IPS-18a (cell line): ENCODE data around the gene SGTA.
"Not testable (repeated sequence)": the region's sequence is repeated elsewhere in the genome, so short reads cannot be mapped to it uniquely, and the experiment has no call there.

Experiments
- H3K27ac ChIP-seq: one replicate; pipeline ENCODE4 v1.5.1; 2013; ENCODE audit warnings: low read length
- H3K27me3 ChIP-seq: one replicate; pipeline ENCODE4 v1.6.1; 2013; ENCODE audit warnings: mild to moderate bottlenecking, low read length; ENCODE audit not compliant: control insufficient read depth, insufficient read depth
- H3K36me3 ChIP-seq: one replicate; pipeline ENCODE4 v1.6.1; 2013; ENCODE audit warnings: low read depth, low read length; ENCODE audit not compliant: control insufficient read depth
- H3K4me1 ChIP-seq: one replicate; pipeline ENCODE4 v1.6.1; 2013; ENCODE audit warnings: low read depth, low read length; ENCODE audit not compliant: control insufficient read depth
- H3K4me3 ChIP-seq: one replicate; pipeline ENCODE4 v1.5.1; 2013; ENCODE audit warnings: low read length
- H3K9ac ChIP-seq: one replicate; pipeline ENCODE4 v1.6.1; 2013; ENCODE audit warnings: mild to moderate bottlenecking, low read length, moderate library complexity
- H3K9me3 ChIP-seq: one replicate; pipeline ENCODE4 v1.6.1; 2013; ENCODE audit warnings: low read depth, low read length; ENCODE audit not compliant: control insufficient read depth

SGTA gene, protein sequence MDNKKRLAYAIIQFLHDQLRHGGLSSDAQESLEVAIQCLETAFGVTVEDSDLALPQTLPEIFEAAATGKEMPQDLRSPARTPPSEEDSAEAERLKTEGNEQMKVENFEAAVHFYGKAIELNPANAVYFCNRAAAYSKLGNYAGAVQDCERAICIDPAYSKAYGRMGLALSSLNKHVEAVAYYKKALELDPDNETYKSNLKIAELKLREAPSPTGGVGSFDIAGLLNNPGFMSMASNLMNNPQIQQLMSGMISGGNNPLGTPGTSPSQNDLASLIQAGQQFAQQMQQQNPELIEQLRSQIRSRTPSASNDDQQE

DNA sequence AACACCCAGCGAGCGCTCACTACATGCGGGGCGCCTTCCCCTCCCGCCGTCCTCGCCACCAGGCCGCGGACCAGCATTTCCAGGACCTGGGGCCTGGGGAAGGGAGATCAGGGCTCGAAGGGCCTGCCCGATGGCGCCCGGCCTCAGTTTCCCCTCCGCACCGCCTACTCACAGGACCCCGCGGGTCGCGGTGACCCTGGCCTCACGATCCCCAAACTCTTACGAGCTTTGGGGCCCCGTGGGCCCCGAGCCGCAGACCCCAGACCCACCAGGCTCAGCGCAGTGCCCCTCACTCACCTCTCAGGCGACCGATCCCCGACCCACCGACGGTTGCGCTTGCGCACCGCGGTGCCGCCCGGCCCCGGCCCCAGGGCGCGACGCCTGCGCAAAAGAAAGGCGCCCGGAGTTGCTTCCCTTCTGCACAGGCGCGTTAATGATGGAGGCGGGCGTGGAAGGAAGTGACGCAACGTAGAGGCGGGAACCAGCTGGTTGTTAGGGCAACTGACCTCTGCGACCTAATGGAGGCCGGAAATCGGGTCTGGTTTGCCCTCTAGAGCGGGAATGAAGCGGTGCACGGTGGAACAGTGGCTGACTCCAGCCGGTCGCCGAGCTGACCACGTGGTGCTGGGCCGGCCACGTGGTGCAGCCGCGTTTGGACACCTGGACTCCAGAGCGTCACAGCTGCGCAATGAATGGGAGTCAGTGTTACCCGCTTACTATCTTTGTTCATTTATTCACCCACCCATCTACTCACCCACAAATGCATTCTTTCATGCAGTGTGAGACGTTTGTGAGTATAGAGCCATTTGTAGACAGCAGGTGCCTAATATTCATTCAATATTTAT, at the start of gene SGTA:
SGTA (minus strand) TSS at position 338 of the 845 bp plus-strand sequence. CDS start 14,205 bp downstream, outside the sequence.
- Histone ChIP-seq H3K36me3 (peaks cover under 1% of the 10 kb centered on the region), H3K27ac (peak within 1 kb of the TSS; percentile 55), H3K9ac (peak within 1 kb of the TSS; percentile 87), H3K4me3 (peak within 1 kb of the TSS; percentile 87), H3K27me3 (peaks cover 8% of the 10 kb centered on the region), H3K4me1 (peaks cover 8% of the 10 kb centered on the region), H3K9me3 (no peaks in the 10 kb centered on the region)

DNA sequence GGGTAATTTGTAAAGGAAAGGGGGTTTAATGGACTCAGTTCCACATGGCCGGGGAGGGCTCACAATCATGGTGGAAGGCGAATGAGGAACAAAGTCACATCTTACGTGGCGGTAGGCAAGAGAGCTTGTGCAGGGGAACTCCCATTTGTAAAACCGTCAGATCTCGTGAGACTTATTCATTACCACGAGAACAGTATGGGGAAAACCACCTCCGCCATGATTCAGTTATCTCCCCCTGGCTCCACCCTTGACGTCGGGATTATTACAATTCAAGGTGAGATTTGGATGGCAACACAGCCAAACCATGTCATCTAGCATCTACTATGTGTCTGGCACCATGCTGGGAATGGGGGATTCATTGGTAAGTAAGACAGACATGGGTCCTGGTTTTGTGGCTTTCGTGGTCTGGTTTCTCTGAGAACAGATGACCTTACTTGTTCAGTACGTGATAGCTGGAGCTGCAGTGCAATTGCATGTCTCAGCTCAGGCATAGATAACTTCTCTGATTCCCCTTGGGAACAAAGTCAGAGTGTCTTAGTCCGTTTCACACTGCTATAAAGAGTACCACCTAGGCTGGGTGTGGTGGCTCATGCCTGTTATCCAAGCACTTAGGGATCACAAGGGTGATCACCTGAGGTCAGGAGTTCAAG, 44.9 kb upstream of the SGTA start:
- Histone ChIP-seq H3K27ac (no peak overlapping the region), H3K9ac (no peak overlapping the region), H3K9me3 (peaks cover 9% of the 10 kb centered on the region), H3K36me3 (no peaks in the 10 kb centered on the region), H3K27me3 (no peaks in the 10 kb centered on the region), H3K4me1 (no peaks in the 10 kb centered on the region), H3K4me3 (no peak overlapping the region)

DNA sequence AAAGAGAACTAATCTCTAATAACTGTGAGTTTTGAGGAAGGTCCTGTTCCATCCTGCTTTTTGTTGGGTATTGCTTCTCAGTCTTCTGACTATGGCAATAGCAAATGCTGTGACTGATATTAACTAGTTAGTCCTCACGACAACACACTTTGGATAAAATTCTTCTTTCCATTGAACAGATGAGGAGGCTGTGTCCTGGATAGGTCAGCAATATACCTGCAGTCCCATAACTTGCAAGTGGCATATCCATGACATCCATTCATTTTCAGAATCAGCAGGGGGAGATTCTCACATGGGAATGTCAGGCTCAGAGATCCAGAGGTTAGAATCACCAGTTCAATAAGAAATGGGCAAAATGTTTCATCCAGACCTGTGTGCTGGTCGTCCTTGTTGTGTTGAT, 43.9 kb upstream of the SGTA start:
- H3K9ac ChIP-seq, result no peak overlapping the region
- no peaks in the 10 kb centered on the region for H3K4me1 ChIP-seq

DNA sequence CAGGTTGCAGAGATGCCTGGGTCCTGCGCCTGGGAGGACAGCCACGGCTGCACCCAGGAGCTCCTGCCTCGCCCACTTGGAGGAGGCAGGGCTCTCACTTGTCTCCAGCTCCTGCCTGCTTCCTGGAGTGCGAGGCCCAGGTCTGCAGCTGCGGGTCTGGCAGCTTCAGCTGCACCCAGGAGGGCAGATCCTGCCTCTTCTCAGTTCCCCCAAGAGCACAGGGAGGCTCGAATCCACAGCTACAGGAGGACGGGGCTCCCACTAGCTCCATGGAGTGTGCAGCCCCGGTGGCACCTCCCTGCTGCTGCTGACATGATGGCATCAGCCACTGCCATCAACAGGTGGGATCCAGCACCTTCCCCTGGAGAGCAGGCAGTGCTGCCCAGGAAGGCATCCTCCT, 41.1 kb upstream of the SGTA start:
- H3K9me3 ChIP-seq, result no peaks in the 10 kb centered on the region
- no peaks in the 10 kb centered on the region for H3K27me3 ChIP-seq
- H3K4me1 ChIP-seq, result no peaks in the 10 kb centered on the region
- no peak overlapping the region for H3K27ac ChIP-seq
- H3K36me3 ChIP-seq, result no peaks in the 10 kb centered on the region
- H3K9ac ChIP-seq, result no peak overlapping the region
- no peak overlapping the region for H3K4me3 ChIP-seq

More for the DNA sequence above, 43.9 kb upstream of the SGTA start:
- Histone ChIP-seq H3K9me3 (peaks cover 3% of the 10 kb centered on the region), H3K27me3 (no peaks in the 10 kb centered on the region), H3K36me3 (no peaks in the 10 kb centered on the region), H3K4me3 (no peak overlapping the region), H3K27ac (no peak overlapping the region)

DNA sequence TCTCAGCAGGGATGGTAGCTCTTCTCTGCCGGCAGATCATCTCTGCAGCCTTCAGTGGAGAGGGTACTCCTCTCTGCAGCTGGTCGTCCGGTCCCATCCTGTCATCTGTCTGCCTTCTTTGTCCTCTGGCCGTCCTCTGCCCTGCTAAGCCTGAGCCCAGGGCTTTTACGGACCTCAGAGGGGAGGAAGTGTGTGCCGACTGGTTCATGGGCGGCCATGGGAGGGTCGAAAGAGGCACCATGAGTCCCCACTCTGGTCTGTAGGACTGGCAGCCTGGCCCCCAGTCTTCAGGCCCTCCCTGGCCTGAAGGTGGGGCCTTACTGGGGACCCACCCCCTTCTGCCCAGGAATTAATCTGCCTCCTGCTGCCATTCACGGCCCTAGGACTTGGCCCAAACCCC, 40.6 kb upstream of the SGTA start:
- H3K36me3 ChIP-seq, result no peaks in the 10 kb centered on the region
- no peak overlapping the region for H3K9ac ChIP-seq
- H3K9me3 ChIP-seq, result no peaks in the 10 kb centered on the region
- no peaks in the 10 kb centered on the region for H3K27me3 ChIP-seq
- H3K27ac ChIP-seq, result no peak overlapping the region
- no peak overlapping the region for H3K4me3 ChIP-seq
- H3K4me1 ChIP-seq, result no peaks in the 10 kb centered on the region

DNA sequence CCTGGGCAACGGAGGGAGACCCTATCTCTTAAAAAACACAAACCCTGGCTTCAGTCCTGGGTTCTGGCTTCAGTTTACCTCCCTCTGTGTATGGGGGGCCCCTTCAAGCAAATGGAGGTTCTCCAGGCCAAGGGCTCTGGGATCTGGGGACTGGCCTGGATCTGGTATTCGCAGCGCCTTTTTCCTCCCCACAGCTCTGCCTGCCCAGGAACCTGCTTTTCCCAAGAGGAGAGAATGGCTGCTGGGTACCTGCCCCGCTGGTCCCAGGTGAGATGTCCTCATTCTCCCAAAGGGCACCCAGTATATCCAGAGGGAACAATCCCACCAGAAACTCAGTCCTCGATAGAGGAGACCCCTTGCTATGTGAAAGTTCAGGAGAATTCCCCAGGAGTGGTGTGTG, 39.8 kb upstream of the SGTA start:
- H3K27me3 ChIP-seq, result no peaks in the 10 kb centered on the region
- no peaks in the 10 kb centered on the region for H3K36me3 ChIP-seq
- H3K4me3 ChIP-seq, result no peak overlapping the region
- H3K4me1 ChIP-seq, result no peaks in the 10 kb centered on the region
- H3K9me3 ChIP-seq, result no peaks in the 10 kb centered on the region
- H3K9ac ChIP-seq, result no peak overlapping the region
- no peak overlapping the region for H3K27ac ChIP-seq

DNA sequence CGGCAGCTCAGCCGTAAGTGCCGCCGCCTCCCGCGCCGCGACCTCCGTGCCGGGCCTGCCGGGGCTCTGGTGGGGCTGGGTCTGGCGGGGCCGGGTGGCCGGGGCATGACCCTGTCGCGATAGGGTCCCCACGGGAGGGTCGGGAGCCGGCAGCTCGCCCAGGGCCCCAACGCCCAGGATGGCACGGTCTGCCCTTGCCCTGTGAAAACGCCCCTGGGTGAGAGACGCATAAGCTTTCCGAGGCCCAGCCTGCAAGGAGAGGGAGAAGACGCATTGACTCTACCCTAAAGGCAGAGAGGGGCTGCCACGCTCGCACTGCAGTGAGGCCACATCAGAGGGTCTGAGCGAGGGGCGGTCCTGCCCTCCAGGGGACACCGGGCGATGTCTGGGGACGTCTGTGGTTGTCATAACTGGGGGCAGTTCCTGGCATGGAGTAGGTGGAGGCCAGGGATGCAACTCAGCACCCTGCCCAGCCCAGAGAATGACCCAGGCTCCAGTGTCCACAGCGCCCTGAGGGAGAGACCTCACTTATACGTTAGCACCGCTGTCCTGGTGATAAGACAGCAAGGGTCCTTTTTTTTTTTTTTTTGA, 37.1 kb upstream of the SGTA start:
- peak overlapping the region; percentile 70 for H3K4me3 ChIP-seq
- H3K9ac ChIP-seq, result peak overlapping the region; percentile 31
- no peak overlapping the region for H3K27ac ChIP-seq
- no peaks in the 10 kb centered on the region for H3K36me3 ChIP-seq
- H3K27me3 ChIP-seq, result no peaks in the 10 kb centered on the region
- no peaks in the 10 kb centered on the region for H3K4me1 ChIP-seq
- H3K9me3 ChIP-seq, result no peaks in the 10 kb centered on the region

DNA sequence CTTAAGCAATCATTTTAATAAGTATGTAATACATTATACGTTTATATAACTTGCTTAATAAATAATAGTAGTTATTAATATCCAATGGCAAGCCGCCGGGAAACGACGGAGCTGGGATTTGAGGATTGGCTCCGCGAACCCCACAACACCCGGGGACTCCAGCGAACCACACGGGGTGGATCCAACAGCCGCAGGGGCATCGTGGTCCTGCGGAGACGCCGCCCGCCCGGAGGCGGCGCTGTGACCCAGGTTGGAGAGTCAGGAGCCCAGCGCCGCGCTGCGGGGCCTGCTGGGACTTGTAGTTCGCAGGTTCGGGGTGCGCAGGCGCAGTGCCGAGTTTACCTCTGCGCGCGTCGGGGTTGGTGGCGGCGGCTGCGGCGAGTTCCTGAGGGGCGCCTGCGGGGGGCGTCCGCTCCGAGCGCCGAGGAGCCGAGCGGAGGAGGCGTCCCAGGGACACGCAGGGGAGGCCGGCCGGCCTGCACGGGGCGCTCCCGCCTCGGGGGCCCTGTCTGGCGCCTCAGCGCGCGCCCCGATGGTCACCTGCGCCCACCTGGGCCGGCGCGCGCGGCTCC, 36.6 kb upstream of the SGTA start, which contains the start of gene ZNF554:
ZNF554 (plus strand) TSS at position 329 of the 572 bp plus-strand sequence; CDS start at position 533, 204 bp downstream.
- Histone ChIP-seq H3K9ac (peak within 1 kb of the TSS; percentile 31), H3K27me3 (no peaks in the 10 kb centered on the region), H3K27ac (no peak within 1 kb of the TSS), H3K36me3 (no peaks in the 10 kb centered on the region), H3K4me1 (no peaks in the 10 kb centered on the region), H3K9me3 (no peaks in the 10 kb centered on the region), H3K4me3 (peak within 1 kb of the TSS; percentile 70)

DNA sequence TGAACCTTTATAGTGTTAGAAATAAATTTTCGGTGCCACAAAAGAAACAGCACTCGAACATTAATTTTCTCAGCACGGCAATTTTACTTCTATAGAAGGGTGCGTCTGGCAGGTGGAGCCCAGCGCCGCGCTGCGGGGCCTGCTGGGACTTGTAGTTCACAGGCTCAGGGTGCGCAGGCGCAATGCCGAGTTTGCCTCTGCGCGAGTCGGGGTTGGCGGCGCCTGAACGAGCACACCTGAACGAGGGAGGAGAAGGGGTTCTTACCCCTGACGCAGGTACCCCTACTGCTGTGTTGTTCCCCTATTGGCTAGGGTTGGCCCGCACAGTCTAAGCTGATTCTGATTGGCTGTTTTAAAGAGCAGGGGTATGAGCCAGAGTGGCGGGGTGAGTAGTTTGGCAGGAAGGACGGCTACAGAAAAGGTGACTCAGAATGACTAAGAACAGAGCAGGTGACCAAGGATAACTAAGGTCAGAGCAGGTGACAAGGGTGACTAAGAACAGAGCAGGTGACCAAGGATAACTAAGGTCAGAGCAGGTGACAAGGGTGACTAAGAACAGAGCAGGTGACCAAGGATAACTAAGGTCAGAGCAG, 34.3 kb upstream of the SGTA start:
- H3K4me3 ChIP-seq, H3K27ac ChIP-seq, H3K36me3 ChIP-seq, H3K9me3 ChIP-seq, H3K27me3 ChIP-seq, H3K9ac ChIP-seq, H3K4me1 ChIP-seq: not testable (repeated sequence)

DNA sequence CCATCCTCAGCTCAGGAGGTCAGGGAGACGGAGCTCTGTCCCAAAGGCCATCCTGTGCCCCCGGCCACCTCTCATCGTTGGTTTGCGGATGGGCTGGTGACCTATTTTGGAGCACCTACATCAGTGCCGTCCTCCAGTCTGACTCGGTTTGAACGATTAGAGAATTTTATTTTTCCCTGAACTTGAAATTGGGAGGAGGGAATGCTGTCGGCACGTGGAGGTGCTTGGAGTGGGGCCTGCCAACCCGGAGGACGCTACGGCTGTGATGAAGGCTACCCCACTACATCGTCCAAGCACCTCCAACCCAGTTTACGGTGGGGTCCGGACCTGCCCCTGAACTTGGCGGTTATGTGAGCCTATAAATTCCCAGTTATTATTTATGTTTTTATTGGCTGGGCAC, 33.6 kb upstream of the SGTA start:
- no peak overlapping the region for H3K9ac ChIP-seq
- H3K36me3 ChIP-seq, result peaks cover under 1% of the 10 kb centered on the region
- H3K9me3 ChIP-seq, result no peaks in the 10 kb centered on the region
- H3K27me3 ChIP-seq, result no peaks in the 10 kb centered on the region
- no peaks in the 10 kb centered on the region for H3K4me1 ChIP-seq
- H3K27ac ChIP-seq, result no peak overlapping the region
- no peak overlapping the region for H3K4me3 ChIP-seq

DNA sequence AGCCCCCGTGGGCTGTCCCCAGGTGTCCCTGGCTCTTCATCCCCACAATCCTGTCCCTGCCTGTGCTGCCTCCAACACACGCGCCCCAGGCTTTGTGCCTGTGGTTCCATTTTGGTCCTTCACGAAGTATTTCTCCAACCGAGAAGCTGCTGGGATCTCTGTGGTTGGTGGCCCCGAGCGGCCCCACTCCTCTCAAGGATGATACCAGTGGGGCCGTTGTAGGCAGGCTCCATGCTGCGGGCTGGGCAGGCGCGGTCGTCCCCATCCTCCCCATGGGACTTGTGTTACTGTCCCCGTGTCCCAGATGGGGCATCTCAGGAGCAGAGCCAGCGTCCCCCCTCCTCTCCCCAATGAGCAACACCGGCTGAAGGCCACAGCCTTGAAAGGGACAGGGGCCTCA, 32.9 kb upstream of the SGTA start:
- Histone ChIP-seq H3K36me3 (peaks cover 8% of the 10 kb centered on the region), H3K4me1 (no peaks in the 10 kb centered on the region), H3K27me3 (no peaks in the 10 kb centered on the region), H3K27ac (no peak overlapping the region), H3K9me3 (no peaks in the 10 kb centered on the region), H3K9ac (no peak overlapping the region), H3K4me3 (no peak overlapping the region)
